SK-N-SH treated with all-trans-retinoic acid at 6 μM for 48 hours (cell line): ENCODE measurements around the gene BPIFB4.
"Not testable (repeated sequence)": the region's sequence is repeated elsewhere in the genome, so short reads cannot be mapped to it uniquely, and the experiment has no call there.

ENCODE experiments used
- ARNTL ChIP-seq: fragments of 450-650 bp; formaldehyde crosslinking; IDR thresholded peaks from 2 replicates; pipeline ENCODE4 v1.5.0; 2020; ENCODE audit warnings: low read depth, mild to moderate bottlenecking, moderate library complexity, borderline replicate concordance
- PATZ1 ChIP-seq: fragments of 250-450 bp; sonication (Bioruptor Pico); IDR thresholded peaks from 2 replicates; pipeline ENCODE4 v1.8.0; 2020; ENCODE audit warnings: mild to moderate bottlenecking, moderate library complexity, borderline replicate concordance
- PPARA ChIP-seq: fragments of 250-450 bp; sonication (Bioruptor Pico); IDR thresholded peaks from 2 replicates; pipeline ENCODE4 v1.5.0; 2020; ENCODE audit warnings: mild to moderate bottlenecking, borderline replicate concordance
- TCF4 ChIP-seq: fragments of 250-450 bp; sonication (Bioruptor Pico); IDR thresholded peaks from 2 replicates; pipeline ENCODE4 v1.8.0; 2021; ENCODE audit warnings: mild to moderate bottlenecking, moderate library complexity, borderline replicate concordance
- TOX ChIP-seq: fragments of 250-450 bp; sonication (Bioruptor Pico); IDR thresholded peaks from 2 replicates; pipeline ENCODE4 v1.8.0; 2021; ENCODE audit warnings: mild to moderate bottlenecking, moderate library complexity, borderline replicate concordance
- ZFP30 ChIP-seq: fragments of 450-650 bp; formaldehyde crosslinking; IDR thresholded peaks from 2 replicates; pipeline ENCODE4 v1.5.0; 2022; ENCODE audit warnings: mild to moderate bottlenecking, moderate library complexity
- ZNF565 ChIP-seq: fragments of 450-650 bp; formaldehyde crosslinking; conservative IDR thresholded peaks from 2 replicates; pipeline ENCODE4 v1.5.0; 2020; ENCODE audit warnings: low read depth, mild to moderate bottlenecking, moderate library complexity
- TF ChIP-seq, protein P1 (sequence below): fragments of 250-450 bp; sonication (Bioruptor Pico); IDR thresholded peaks from 2 replicates; pipeline ENCODE4 v1.5.0; 2020; ENCODE audit warnings: mild to moderate bottlenecking, moderate library complexity

DNA sequence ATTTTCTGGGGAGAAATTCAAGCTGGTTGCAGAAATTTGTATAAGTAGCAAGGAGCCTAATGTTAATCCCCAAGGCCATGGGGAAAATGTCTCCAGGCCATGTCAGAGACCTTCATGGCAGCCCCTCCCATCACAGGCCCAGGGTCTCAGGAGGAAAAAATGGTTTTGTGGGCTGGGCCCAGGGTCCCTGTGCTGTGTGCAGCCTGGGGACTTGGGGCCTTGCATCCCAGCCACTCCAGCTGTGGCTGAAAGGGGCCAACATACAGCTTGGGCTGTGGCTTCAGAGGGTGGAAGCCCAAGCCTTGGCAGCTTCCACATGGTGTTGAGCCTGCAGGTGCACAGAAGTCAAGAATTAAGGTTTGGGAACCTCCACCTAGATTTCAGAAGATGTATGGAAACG is 42.9 kb downstream of the BPIFB4 start:
- TF ChIP-seq ARNTL; ZFP30; TCF4; TOX (CRISPR knock-in tag); PATZ1 (CRISPR knock-in tag); PPARA (CRISPR knock-in tag); ZNF565 (CRISPR knock-in tag): not testable (repeated sequence)
- TF ChIP-seq, protein P1, sequence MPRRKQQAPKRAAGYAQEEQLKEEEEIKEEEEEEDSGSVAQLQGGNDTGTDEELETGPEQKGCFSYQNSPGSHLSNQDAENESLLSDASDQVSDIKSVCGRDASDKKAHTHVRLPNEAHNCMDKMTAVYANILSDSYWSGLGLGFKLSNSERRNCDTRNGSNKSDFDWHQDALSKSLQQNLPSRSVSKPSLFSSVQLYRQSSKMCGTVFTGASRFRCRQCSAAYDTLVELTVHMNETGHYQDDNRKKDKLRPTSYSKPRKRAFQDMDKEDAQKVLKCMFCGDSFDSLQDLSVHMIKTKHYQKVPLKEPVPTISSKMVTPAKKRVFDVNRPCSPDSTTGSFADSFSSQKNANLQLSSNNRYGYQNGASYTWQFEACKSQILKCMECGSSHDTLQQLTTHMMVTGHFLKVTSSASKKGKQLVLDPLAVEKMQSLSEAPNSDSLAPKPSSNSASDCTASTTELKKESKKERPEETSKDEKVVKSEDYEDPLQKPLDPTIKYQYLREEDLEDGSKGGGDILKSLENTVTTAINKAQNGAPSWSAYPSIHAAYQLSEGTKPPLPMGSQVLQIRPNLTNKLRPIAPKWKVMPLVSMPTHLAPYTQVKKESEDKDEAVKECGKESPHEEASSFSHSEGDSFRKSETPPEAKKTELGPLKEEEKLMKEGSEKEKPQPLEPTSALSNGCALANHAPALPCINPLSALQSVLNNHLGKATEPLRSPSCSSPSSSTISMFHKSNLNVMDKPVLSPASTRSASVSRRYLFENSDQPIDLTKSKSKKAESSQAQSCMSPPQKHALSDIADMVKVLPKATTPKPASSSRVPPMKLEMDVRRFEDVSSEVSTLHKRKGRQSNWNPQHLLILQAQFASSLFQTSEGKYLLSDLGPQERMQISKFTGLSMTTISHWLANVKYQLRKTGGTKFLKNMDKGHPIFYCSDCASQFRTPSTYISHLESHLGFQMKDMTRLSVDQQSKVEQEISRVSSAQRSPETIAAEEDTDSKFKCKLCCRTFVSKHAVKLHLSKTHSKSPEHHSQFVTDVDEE (CRISPR knock-in tag): not testable (repeated sequence)
